ENCODE results near the gene TMC3. TPM values are rescaled to one million over a fixed set of nuclear protein-coding genes. Genes with fewer than 3 reads are reported as not detected.

Gene TMC3
- total RNA-seq, 1 donor = not detected

DNA sequence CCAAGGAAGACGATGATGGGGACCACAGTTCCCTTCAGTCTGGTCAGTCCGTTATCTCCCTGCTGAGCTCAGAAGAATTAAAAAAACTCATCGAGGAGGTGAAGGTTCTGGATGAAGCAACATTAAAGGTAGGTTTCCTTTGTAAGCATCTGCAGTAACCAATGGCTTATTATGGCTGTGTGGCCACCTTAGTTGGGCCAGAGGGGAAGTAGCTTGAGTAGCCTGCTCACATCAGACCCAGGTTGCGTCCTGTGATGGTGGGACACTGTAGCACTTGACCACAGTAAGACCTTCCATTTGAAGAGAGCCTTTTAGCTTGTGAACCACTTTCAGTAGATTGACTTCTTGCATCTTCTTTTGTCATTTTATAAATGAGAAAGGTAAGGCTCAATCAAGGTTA, 72.6 kb downstream of the TMC3 start:
- no peak for DNase-seq (ENCODE audit: low read depth in 2 of 3, low spot score in 2 of 3)

DNA sequence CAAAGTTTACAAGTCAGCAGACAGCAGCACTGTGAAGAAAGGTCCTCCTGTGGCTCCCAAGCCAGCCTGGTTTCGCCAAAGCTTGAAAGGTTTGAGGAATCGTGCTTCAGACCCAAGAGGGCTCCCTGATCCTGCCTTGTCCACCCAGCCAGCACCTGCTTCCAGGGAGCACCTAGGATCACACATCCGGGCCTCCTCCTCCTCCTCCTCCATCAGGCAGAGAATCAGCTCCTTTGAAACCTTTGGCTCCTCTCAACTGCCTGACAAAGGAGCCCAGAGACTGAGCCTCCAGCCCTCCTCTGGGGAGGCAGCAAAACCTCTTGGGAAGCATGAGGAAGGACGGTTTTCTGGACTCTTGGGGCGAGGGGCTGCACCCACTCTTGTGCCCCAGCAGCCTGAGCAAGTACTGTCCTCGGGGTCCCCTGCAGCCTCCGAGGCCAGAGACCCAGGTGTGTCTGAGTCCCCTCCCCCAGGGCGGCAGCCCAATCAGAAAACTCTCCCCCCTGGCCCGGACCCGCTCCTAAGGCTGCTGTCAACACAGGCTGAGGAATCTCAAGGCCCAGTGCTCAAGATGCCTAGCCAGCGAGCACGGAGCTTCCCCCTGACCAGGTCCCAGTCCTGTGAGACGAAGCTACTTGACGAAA, 74.3 kb downstream of the TMC3 start:
- no peak for DNase-seq (ENCODE audit: low read depth in 2 of 3, low spot score in 2 of 3)

DNA sequence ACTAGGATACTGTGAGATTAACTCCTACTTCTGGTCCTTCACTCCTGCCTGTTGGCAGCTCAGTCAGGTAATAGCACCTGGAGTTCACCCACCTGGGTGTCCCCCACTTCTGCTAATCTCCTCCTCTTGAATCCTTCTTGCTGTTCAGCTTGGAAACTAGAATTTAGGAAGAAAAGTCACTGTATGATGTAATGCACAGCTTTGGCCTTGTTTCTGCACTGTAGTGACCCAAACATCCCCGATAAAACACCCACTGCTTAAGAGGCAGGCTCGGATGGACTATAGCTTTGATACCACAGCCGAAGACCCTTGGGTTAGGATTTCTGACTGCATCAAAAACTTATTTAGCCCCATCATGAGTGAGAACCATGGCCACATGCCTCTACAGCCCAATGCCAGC, 74.9 kb downstream of the TMC3 start:
- DNase-seq (ENCODE audit: low read depth in 2 of 3, low spot score in 2 of 3) = no peak

DNA sequence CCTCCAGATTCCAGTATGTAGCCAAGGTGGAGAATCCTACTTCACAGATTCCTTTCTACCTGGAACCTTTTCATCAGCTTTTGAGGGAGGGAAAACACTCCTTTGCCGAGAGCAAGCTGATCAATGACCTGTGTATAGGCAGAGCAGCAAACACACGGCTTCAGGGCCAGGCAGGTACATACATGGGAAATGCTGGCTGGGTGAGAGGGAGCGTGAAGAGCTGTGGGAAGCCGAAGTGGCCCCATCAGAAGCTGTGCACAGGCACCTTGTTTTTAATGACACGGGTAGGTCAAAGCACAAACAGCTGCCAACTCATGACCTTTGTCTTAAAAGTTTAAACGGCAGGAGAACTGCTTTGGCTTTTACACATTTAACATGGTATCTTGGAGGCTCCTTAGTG, 75.4 kb downstream of the TMC3 start:
- no peak for DNase-seq (ENCODE audit: low read depth in 2 of 3, low spot score in 2 of 3)

DNA sequence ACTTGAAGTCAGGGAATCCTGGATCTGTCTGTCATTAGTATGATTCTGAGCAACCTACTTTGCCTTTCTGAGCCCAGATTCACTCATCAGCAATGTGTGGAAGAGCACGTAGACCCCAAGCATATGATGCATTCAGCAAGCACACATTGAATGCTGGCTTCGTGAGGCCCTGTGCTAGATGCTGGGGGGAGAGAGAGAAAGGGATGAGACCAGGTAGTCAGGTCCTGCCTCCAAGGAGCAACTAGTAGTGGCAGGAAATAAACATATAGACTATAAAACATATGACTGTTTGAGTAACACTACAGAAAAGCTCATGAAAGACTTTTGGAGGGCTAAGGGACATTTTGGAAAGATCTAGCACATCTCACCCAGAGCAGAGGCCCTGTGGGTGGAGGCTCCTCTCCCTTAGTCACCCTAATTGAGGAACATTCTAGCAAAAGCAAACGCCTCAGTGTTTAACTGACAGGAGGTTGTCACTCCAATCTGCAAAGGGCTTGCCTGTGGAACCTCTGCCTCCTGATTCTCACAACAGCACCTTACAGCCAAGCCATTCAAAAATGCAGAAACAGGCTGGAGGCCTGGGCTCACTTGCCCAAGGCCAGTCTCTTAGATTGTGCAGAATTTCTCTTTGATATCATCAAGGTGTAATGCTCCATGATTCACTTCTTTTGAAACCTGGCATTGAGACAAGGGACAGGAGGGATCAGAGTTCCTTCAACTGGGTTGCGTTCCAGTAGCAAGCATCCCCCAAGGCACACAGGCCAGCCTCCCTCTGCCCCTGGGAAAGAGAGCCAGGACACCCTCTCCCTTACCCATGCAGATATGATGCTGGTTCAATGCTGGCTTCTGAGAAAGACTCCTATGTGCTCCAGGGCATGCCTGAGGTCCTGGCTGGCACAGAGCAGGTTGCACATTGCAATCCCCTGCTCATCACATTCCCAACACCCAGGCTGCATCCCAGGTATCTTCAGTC, 76.1 kb downstream of the TMC3 start:
- DNase-seq (ENCODE audit: low read depth in 2 of 3, low spot score in 2 of 3) = no peak

DNA sequence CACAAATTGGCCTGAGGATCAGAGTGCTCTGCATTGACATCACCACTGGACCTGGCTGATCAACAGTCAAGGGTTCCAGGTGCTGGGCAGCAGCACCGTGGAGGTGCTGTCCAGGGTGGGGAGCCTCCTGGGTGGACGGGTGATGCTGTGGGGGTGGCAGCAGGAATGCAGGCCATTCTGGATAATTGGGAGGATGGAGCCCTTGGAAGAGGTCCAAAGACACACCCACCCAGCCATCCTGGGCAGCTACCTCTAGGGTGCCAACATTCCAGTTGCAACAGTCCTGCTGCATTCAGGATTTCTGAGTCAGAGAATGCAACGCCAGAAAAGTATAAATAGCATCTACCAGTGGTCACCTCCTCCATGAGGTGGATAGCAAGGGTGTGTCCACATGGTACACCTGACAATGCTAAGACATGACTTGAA, 76.9 kb downstream of the TMC3 start:
- no peak for DNase-seq (ENCODE audit: low read depth in 2 of 3, low spot score in 2 of 3)

DNA sequence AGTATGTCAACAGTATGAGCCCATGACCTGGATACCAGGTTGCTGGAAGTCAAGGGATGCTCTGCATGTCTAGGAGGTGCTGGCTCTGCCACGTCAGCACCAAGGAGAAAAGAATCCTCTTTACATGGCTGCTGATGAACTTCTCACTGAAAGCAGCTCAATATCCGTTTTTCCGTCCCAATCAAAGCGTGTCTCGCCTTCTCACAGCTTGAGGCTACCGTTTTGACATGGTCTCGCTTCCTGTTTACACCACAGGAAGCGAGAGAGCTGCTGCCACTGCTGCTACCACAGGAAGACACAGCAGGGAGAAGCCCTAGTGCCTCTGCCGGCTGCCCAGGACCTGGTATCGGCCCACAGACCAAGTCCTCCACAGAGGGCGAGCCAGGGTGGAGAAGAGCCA, 77.3 kb downstream of the TMC3 start:
- DNase-seq (ENCODE audit: low read depth in 2 of 3, low spot score in 2 of 3) = peak; percentile 65 to 86 (median 70)

DNA sequence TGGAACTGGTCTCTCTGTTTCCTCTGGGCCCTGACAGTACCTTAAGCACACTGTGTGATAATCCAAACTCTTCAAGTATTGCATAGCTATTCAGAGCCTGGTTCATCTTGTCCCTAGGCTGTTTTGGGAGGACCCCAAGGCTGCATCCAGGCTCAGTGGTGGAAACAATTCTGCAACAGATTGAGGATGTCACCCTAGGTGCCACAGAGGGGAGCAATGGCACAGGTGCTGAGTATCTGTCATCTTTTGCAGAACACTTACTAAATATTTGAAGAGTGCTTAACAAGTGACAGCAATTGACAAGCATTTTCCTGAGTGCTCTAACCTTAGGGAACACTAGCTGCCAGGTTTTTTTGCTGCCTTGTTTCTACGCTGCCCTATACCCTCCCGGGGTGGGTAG, 77.8 kb downstream of the TMC3 start:
- no peak for DNase-seq (ENCODE audit: low read depth in 2 of 3, low spot score in 2 of 3)

DNA sequence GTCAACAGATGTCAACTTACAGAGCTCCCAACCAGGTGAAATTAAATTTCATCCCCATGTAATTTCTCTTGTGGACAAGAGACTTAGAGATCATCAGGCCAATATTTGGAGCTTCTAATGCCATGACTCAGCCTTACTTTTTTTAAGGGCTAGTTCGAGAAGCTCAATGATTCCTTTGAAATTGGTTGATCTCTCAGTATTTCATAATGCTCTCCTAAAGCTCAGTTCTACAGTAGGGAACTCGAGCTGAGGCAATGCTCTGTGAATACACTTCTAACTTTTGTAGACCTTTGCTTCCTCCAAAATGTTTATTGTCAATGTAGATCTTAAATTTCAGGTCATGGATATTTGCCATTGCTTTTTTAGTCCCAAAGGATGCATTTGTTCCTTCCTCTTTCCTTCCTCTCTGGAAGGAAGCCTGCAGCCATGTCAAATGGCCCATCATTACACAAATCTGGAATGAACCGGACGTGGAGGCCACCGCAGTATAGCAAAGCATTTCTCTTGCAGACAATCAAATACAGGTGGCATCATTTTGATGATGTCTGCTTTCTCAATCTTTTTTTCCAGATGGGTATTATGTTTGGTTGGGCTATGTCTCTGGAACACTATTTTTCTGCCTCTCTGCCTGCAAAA, 78.4 kb downstream of the TMC3 start:
- no peak for DNase-seq (ENCODE audit: low read depth in 2 of 3, low spot score in 2 of 3)

DNA sequence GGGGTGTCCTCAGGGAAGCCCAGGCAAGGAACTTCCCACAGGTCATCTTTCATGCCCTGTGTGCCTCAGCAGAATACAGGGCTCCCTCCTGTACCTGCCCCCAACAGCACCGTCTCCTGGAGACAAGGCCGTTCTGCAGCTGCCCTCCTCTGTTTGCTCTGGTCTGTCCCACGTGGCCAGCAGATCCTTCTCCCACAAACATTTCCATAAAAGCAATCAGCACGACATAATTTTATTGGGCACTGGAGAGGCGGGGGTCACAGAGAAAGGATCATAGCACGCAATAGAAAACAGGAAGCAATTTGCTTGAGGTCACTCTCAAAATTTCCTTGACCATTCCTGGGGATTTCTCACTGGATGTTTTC, 79.5 kb downstream of the TMC3 start:
- DNase-seq (ENCODE audit: low read depth in 2 of 3, low spot score in 2 of 3) = no peak

DNA sequence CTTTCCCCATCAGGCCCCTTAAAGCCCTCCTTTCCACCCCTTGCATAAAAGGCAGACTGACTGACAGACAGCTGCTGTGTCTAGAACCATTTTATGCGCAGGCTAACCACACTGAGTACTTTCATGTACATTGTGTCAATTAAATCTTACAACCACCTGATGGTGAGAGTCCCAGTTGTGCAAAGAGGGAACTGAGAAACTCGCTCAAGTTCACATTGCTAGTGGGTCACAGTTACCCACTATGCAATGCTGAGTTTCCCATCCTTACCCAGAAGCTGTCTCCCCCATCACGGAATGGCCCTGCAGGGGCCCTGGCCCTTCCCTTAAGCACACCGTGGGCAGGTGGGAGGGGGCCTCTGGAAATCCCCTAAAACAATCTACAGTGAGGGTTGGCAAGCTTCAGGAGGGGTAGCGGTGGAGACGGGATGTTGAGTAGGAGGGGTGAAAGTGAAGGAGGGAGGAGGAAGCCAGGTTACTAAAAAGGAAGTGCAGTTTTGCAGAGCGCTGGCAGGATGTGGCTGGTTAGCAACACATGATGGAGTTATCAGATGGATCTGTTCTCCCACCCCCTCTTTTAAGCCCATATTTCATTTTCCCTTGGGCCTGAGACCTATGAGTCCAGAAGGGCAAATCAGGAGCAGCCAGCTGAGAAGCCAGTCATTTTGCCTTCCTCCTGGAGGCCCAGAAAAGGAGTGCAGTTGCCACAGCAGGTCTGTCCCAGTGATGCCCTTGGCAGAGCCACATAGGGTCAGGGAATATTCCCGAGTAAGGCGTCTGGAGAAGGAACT, 80.1 kb downstream of the TMC3 start:
- DNase-seq (ENCODE audit: low read depth in 2 of 3, low spot score in 2 of 3) = peak; percentile 61 to 86 (median 84)

DNA sequence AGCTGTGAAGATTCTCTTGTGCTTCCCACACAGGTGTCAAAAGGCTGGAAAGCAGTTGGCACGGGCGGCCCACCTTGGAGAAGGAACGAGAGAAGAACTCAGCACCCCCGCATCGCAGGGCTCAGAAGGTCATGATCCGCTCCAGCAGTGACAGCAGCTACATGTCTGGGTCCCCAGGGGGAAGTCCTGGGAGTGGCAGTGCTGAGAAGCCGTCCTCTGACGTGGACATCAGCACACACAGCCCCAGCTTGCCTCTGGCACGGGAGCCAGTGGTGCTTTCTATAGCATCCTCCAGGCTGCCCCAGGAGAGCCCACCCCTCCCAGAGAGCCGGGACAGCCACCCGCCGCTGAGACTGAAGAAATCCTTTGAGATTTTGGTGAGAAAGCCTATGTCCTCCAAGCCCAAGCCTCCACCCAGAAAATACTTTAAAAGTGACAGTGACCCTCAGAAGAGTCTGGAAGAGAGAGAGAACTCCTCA, 81.5 kb downstream of the TMC3 start:
- no peak for DNase-seq (ENCODE audit: low read depth in 2 of 3, low spot score in 2 of 3)

DNA sequence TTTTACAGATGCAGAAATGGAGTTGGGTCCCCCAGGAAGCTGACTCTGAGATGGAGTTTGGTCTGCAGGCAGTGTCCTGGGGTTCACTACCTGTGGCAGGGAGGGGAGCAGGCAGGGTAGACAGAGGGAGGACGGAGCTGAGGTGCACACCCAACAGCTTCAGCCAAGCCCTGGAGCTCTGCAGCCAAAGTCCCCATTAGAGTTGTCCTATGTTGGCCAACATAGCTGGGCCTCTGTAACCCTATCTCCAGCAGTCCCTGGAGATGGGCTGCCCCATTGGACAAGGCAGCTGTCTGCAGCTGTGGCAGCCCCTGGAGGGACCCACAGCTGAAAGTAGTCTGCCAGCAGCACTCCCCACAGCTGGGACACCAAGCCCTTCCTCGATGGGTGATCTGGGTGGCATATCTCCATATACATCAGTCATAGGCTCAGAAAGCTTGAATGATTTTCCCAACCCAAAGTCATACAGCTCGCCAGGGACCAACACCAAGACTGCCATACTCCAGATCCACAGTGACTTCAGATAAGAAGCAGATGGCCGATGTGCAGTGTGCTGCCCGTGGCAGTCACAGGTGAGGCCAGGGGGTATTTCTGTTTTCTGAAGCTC, 82.0 kb downstream of the TMC3 start:
- no peak for DNase-seq (ENCODE audit: low read depth in 2 of 3, low spot score in 2 of 3)

DNA sequence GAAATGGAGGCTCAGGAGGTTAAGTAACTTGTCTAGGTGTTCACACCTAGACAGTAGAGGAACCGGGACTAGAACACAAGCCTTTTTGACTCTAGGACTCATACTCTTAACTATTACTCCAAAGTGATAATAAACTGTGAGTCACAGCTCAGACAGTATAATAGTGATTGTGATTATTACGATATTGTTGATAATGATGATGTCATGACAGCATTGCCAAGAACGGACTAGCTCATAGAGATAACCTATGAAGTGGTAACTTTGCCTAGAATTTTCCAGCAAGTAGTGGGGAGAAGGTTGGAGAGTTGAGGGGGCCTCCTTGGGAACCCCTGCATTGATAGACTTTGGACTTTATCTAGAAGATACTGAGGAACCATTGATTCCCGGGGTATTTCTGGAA, 84.1 kb downstream of the TMC3 start:
- DNase-seq (ENCODE audit: low read depth in 2 of 3, low spot score in 2 of 3) = no peak

DNA sequence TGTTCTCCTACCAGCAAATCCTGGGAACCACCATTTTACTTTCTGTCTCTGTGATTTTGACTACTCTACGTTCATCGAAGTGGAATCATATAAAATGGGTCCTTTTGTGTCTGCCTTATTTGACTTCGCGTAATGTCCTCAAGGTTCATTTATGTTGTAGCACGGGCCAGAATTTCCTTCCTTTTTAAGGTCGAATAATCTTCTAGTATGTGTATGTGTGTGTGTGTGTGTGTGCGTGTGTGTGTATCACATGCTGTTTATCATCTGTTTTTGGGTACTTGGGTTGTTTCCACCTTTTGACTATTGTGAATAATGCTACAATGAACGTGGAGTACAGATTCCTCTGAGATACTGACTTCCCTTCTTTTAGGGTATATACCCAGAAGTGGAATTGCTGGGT, 85.4 kb downstream of the TMC3 start:
- no peak for DNase-seq (ENCODE audit: low read depth in 2 of 3, low spot score in 2 of 3)

DNA sequence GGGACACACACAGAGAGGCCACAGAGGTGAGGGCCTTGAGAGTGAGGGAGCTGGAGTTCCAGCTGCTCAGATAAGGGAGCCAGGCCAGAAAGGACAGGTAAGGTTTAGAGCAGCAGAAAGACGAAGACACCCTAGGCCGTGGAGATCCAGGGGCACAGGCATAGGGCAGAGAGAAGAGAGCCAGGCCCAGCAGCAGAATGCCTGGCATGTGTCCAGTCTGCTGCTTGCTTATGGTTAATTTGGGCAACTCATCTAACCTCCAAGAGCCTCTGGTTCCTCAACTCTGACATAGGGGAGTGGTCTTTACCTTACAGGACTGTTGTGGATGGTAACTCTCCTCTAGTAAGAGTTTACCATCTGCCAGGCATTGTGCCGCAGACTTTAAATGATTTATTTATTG, 86.0 kb downstream of the TMC3 start:
- no peak for DNase-seq (ENCODE audit: low read depth in 2 of 3, low spot score in 2 of 3)

DNA sequence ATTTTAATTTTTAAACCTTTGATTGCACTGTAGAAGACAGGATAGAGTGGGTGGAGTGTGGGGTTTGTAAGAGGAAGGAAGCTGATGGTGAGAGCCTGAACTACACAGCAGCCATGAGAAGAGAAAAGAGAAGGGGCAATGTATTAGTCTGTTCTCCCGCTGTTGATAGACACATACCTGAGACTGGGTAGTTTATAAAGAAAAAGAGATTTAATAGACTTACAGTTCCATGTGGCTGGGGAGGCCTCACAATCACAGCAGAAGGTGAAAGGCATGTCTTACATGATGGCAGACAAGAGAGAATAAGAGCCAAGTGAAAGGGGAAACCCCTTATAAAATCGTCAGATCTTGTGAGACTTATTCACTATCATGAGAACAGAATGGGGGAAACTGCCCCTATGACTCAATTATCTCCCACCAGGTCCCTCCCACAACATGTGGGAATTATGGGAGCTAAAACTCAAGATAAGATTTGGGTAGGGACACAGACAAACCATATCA, 87.3 kb downstream of the TMC3 start:
- peak in 1 of 3 donors; percentile 61 for DNase-seq (ENCODE audit: low read depth in 2 of 3, low spot score in 2 of 3)

DNA sequence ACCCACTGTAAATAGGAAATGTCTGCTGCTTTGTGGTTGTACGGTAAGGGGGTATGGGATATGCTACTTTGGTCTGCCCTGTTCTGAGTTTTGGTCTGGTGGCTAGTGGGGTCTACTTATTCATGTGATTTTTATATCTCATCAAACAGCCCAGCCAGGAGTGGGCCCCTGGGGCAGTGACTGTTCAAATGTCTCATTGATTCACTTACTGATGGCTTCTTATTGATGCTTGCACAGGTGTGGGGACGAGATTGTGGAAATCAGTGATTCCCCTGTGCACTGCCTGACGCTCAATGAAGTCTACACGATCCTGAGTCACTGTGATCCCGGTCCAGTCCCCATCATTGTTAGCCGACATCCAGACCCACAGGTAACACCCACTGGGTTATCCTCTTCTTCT, 88.6 kb downstream of the TMC3 start:
- no peak for DNase-seq (ENCODE audit: low read depth in 2 of 3, low spot score in 2 of 3)

DNA sequence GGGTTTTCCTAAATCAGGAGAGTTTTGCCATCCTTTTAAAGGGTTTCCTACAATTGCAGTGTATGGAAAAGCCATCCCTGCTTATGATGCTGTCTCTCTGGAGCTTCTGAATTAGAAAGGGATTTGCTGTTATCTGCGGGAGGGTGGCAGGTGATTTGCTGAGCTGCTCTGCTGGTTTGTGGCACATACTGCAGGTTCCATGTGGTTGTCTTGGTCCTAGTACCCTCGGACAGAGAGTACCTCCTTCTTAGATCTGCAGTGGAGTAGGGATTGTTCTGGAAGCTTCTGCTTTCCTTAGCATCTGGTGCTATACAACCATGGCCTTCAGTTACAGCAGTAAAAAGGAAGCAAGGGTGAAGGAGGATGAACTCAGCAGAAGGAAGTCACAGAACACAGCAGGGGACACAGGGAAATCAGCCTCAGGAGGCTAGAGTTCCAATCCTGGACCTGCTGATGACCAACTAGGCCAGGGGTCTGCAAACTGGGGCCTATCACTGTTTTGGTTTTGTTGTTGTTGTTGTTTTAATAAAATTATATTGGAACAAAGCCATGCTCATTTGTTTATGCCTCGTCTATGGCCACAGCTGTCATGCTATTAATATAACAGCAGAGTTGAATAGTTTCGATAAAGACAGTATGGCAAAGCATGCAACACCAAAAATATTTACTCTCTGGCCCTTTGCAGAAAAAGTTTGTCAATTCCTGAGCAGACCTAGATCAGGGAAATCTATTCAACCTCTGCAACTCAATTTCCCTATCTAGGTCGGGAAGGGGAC, 89.6 kb downstream of the TMC3 start:
- DNase-seq (ENCODE audit: low read depth in 2 of 3, low spot score in 2 of 3) = no peak
